Measurements from ENCODE around the gene MINK1. TPM values are rescaled to one million over a fixed set of nuclear protein-coding genes. Genes with fewer than 3 reads are reported as not detected.

The MINK1 gene
- total and polyA plus RNA-seq, 2 of the 13 experiments (the other 11 are each of a cell fraction or from before 2014, with no cell fraction given): 17.2 to 63.9 TPM

DNA sequence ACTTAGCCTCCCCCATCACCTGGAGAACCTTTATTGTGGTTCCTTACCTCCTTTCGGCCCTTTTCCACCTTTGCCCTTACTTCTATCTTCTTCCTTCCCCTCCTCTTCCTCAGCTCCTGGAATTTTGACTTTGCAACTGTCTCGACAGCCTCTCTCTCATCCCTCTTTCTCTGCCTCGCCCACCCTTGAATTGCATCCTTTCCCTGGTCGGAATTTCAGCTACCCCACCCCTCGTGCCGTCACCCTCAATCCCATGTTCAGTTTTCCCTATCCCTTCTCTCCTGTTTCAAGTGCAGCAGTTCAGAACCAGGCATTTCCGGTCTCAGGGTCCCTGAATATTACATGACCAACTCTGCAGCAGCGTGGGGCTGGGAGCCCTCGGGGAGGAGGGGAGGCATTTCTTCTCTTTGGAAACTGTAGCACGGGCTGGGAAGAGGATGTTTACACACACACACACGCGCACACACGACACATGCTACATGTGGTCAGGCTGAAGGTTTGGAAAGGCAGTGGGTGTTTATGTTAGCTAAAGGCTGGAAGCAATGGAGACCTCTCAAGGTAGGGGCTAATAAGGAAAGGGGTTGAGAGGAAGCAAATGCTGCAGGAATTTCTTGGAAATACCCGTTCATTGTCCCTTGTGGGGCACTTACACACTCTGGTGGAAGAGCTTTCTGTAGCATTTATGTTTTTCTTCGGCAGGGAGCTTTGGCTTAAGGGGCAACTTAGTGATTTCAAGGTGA lies 971 bp downstream of the MINK1 start (continued):
- TF ChIP-seq ZNF430 (CRISPR knock-in tag; IDR thresholded peaks at IDR 0.05) (peak; percentile 43; the same call in 1 of the 2 replicates), MEF2D (CRISPR knock-in tag; IDR thresholded peaks at IDR 0.05) (no peak), DMTF1 (CRISPR knock-in tag; IDR thresholded peaks at IDR 0.05) (0 out of 2 replicates have a peak, but pooled peaks have one; percentile 6), ZNF776 (CRISPR knock-in tag; IDR thresholded peaks at IDR 0.05) (no peak), ZBTB10 (CRISPR knock-in tag; IDR thresholded peaks at IDR 0.05; ENCODE audit: borderline replicate concordance) (no peak), HNF1A (IDR thresholded peaks at IDR 0.05; ENCODE audit: low read depth) (peak; percentile 19; the same call in 1 of the 2 replicates), HNF1A (CRISPR knock-in tag; IDR thresholded peaks at IDR 0.05; ENCODE audit: borderline replicate concordance) (no peak), ZNF484 (CRISPR knock-in tag; IDR thresholded peaks at IDR 0.05; ENCODE audit: borderline replicate concordance, low read depth) (no peak), ELK4 (CRISPR knock-in tag; IDR thresholded peaks at IDR 0.05; ENCODE audit: borderline replicate concordance) (no peak)
- TF ChIP-seq, protein P1, sequence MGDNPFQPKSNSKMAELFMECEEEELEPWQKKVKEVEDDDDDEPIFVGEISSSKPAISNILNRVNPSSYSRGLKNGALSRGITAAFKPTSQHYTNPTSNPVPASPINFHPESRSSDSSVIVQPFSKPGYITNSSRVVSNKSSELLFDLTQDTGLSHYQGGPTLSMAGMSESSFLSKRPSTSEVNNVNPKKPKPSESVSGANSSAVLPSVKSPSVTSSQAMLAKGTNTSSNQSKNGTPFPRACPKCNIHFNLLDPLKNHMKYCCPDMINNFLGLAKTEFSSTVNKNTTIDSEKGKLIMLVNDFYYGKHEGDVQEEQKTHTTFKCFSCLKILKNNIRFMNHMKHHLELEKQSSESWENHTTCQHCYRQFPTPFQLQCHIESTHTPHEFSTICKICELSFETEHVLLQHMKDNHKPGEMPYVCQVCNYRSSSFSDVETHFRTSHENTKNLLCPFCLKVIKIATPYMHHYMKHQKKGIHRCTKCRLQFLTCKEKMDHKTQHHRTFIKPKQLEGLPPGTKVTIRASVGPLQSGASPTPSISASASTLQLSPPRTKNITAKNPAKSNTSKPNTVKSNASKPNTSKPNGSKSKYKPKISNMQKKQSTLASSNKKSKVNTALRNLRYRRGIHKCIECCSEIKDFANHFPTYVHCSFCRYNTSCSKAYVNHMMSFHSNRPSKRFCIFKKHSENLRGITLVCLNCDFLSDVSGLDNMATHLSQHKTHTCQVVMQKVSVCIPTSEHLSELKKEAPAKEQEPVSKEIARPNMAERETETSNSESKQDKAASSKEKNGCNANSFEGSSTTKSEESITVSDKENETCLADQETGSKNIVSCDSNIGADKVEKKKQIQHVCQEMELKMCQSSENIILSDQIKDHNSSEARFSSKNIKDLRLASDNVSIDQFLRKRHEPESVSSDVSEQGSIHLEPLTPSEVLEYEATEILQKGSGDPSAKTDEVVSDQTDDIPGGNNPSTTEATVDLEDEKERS (CRISPR knock-in tag; IDR thresholded peaks at IDR 0.05): 0 out of 2 replicates have a peak, but pooled peaks have one; percentile 33
- TF ChIP-seq, protein P2, sequence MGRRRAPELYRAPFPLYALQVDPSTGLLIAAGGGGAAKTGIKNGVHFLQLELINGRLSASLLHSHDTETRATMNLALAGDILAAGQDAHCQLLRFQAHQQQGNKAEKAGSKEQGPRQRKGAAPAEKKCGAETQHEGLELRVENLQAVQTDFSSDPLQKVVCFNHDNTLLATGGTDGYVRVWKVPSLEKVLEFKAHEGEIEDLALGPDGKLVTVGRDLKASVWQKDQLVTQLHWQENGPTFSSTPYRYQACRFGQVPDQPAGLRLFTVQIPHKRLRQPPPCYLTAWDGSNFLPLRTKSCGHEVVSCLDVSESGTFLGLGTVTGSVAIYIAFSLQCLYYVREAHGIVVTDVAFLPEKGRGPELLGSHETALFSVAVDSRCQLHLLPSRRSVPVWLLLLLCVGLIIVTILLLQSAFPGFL (CRISPR knock-in tag; IDR thresholded peaks at IDR 0.05): no peak
